Measurements from ENCODE around the gene PLAAT4. TPM values are rescaled to one million over a fixed set of nuclear protein-coding genes. Genes with fewer than 3 reads are reported as not detected.
"Not testable (repeated sequence)": the region's sequence is repeated elsewhere in the genome, so short reads cannot be mapped to it uniquely, and the experiment has no call there.

PLAAT4 gene
- total RNA-seq, 1 experiment from 2014 or later: 90.7 TPM

GRCh38 chr11:63537293-63538101 is 889 bp downstream of the PLAAT4 start:
- peak; percentile 70 for DNase-seq (ENCODE audit: low read depth)

- DNase-seq (ENCODE audit: low read depth): not testable (repeated sequence)
Observed at GRCh38 chr11:63542506-63542905, 5.9 kb downstream of the PLAAT4 start.

- DNase-seq (ENCODE audit: low read depth): no peak
Observed at GRCh38 chr11:63543711-63544110, 7.1 kb downstream of the PLAAT4 start.

- no peak for DNase-seq (ENCODE audit: low read depth)
Observed at GRCh38 chr11:63547061-63547460, 10.5 kb downstream of the PLAAT4 start.

GRCh38 chr11:63548178-63548577 is 11.6 kb downstream of the PLAAT4 start:
- no peak for DNase-seq (ENCODE audit: low read depth)

GRCh38 chr11:63549411-63549810 is 12.8 kb downstream of the PLAAT4 start:
- DNase-seq (ENCODE audit: low read depth): no peak

- DNase-seq (ENCODE audit: low read depth): not testable (repeated sequence)
Observed at GRCh38 chr11:63550156-63550700, 13.6 kb downstream of the PLAAT4 start.

- DNase-seq (ENCODE audit: low read depth): no peak
Observed at GRCh38 chr11:63551091-63551888, 14.7 kb downstream of the PLAAT4 start.

- no peak for DNase-seq (ENCODE audit: low read depth)
Observed at GRCh38 chr11:63551889-63552266, 15.3 kb downstream of the PLAAT4 start.

GRCh38 chr11:63552921-63553320 is 16.3 kb downstream of the PLAAT4 start:
- DNase-seq (ENCODE audit: low read depth): no peak

GRCh38 chr11:63553759-63554158 is 17.2 kb downstream of the PLAAT4 start:
- peak; percentile 24 for DNase-seq (ENCODE audit: low read depth)

GRCh38 chr11:63554877-63555223 is 18.2 kb downstream of the PLAAT4 start:
- DNase-seq (ENCODE audit: low read depth): no peak

- no peak for DNase-seq (ENCODE audit: low read depth)
Observed at GRCh38 chr11:63556404-63557013, 19.9 kb downstream of the PLAAT4 start.

GRCh38 chr11:63557570-63557969 is 21.0 kb downstream of the PLAAT4 start:
- DNase-seq (ENCODE audit: low read depth): no peak

GRCh38 chr11:63558459-63559157 is 22.0 kb downstream of the PLAAT4 start:
- DNase-seq (ENCODE audit: low read depth): no peak

- DNase-seq (ENCODE audit: low read depth): peak; percentile 66
Observed at GRCh38 chr11:63560506-63561180, 24.0 kb downstream of the PLAAT4 start.

- DNase-seq (ENCODE audit: low read depth): no peak
Observed at GRCh38 chr11:63563201-63564055, 26.8 kb downstream of the PLAAT4 start, which contains the start of gene PLAAT2. Gene PLAAT2, minus strand, starts transcription at chr11:63563379. Its CDS starts 55 bp downstream, at chr11:63563324.

- no peak for DNase-seq (ENCODE audit: low read depth)
Observed at GRCh38 chr11:63564056-63564774, 27.6 kb downstream of the PLAAT4 start.

- no peak for DNase-seq (ENCODE audit: low read depth)
Observed at GRCh38 chr11:63564784-63565350, 28.3 kb downstream of the PLAAT4 start.
